HCT116 (cell line): ENCODE data around the gene TEKTIP1.

Experiments
- EGR1 ChIP-seq: IDR thresholded peaks from 2 replicates; pipeline ENCODE4 v1.6.1; 2012; ENCODE audit warnings: low read depth
- EZH2 ChIP-seq: fragments of 200-600 bp; sonication (generic); IDR thresholded peaks from 2 replicates; pipeline ENCODE4 v1.6.1; 2017; ENCODE audit warnings: antibody characterized with exemption, mixed run types
- EZH2phosphoT487 ChIP-seq: fragments of 200-600 bp; IDR thresholded peaks from 2 replicates; pipeline ENCODE4 v1.6.1; 2018; ENCODE audit warnings: antibody characterized with exemption, borderline replicate concordance
- JUND ChIP-seq: IDR thresholded peaks from 2 replicates; pipeline ENCODE4 v1.6.1; 2012
- POLR2A ChIP-seq: IDR thresholded peaks from 2 replicates; pipeline ENCODE4 v1.7.0; 2011; ENCODE audit warnings: borderline replicate concordance; ENCODE audit not compliant: insufficient read depth, insufficient read length; ENCODE audit errors: extremely low read depth
- POLR2AphosphoS5 ChIP-seq: IDR thresholded peaks from 2 replicates; pipeline ENCODE4 v1.6.1; 2011; ENCODE audit warnings: mild to moderate bottlenecking, low read depth, low read length, moderate library complexity
- RAD21 ChIP-seq: IDR thresholded peaks from 2 replicates; pipeline ENCODE4 v1.6.1; 2012; ENCODE audit warnings: low read depth, mild to moderate bottlenecking
- SIN3A ChIP-seq: IDR thresholded peaks from 2 replicates; pipeline ENCODE4 v1.6.1; 2012; ENCODE audit warnings: low read depth
- YY1 ChIP-seq: IDR thresholded peaks from 2 replicates; pipeline ENCODE4 v1.6.1; 2011; ENCODE audit warnings: low read length, low read depth, moderate library complexity, mild to moderate bottlenecking; ENCODE audit not compliant: insufficient replicate concordance; ENCODE audit errors: extremely low read depth
- ZFX ChIP-seq: fragments of 450-650 bp; IDR thresholded peaks from 2 replicates; pipeline ENCODE4 v1.6.1; 2017
- ZNF274 ChIP-seq: fragments of 200-500 bp; sonication (Bioruptor generic); IDR thresholded peaks from 2 replicates; pipeline ENCODE4 v1.6.1; 2014; ENCODE audit warnings: mild to moderate bottlenecking, low read depth, low read length, inconsistent platforms
- TF ChIP-seq, protein P1 (sequence below), 3 experiments: fragments of 200-600 bp in 1 of 3; sonication (generic) in 1 of 3; IDR thresholded peaks in 2 of 3; conservative IDR thresholded peaks in 1 of 3; 2 replicates each; pipeline ENCODE4 v1.5.1; 2012 to 2017; ENCODE audit warnings: low read depth in 2 of 3, low read length in 2 of 3, antibody characterized with exemption in 1 of 3, borderline replicate concordance in 1 of 3, control low read depth in 1 of 3, mild to moderate bottlenecking in 1 of 3, mixed read lengths in 1 of 3, mixed run types in 1 of 3, moderate library complexity in 1 of 3; ENCODE audit not compliant: insufficient read depth in 1 of 3
- TF ChIP-seq, protein P2 (sequence below): IDR thresholded peaks from 2 replicates; pipeline ENCODE4 v1.6.1; 2012; ENCODE audit warnings: low read depth
- TF ChIP-seq, protein P3 (sequence below): IDR thresholded peaks from 2 replicates; pipeline ENCODE4 v1.6.1; 2012

DNA sequence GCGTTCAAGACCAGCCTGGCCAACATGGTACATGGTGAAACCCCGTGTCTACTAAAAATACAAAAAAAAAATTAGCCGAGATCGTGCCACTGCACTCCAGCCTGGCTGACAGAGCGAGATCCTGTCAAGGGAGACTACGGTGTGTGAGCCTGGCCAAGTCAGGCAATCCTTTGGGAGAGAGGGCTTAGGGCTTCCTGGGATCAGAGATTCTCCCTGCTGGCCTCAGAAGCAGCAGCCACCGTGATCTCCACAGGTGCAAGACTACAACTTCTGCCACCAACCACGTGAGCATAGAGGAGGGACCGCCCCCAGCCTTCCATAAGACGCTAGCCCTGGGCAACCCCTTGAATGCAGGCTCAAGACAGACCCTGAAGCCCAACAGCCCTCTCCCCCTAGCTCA is 10.8 kb downstream of the TEKTIP1 start:
- TF ChIP-seq, protein P1, sequence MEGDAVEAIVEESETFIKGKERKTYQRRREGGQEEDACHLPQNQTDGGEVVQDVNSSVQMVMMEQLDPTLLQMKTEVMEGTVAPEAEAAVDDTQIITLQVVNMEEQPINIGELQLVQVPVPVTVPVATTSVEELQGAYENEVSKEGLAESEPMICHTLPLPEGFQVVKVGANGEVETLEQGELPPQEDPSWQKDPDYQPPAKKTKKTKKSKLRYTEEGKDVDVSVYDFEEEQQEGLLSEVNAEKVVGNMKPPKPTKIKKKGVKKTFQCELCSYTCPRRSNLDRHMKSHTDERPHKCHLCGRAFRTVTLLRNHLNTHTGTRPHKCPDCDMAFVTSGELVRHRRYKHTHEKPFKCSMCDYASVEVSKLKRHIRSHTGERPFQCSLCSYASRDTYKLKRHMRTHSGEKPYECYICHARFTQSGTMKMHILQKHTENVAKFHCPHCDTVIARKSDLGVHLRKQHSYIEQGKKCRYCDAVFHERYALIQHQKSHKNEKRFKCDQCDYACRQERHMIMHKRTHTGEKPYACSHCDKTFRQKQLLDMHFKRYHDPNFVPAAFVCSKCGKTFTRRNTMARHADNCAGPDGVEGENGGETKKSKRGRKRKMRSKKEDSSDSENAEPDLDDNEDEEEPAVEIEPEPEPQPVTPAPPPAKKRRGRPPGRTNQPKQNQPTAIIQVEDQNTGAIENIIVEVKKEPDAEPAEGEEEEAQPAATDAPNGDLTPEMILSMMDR (IDR thresholded peaks at IDR 0.05 in 2 of 3, conservative IDR thresholded peaks at IDR 0.05 in 1 of 3; ENCODE audit: borderline replicate concordance in 1 of 3, insufficient read depth in 1 of 3, low read depth in 2 of 3, low read length in 2 of 3): no peak
- TF ChIP-seq SIN3A (no peak), POLR2AphosphoS5 (no peak), RAD21 (no peak), EZH2phosphoT487 (no peak), POLR2A (no peak), EZH2 (no peak), ZFX (no peak), EGR1 (no peak), ZNF274 (no peak), YY1 (no peak), JUND (no peak)
- TF ChIP-seq, protein P2, sequence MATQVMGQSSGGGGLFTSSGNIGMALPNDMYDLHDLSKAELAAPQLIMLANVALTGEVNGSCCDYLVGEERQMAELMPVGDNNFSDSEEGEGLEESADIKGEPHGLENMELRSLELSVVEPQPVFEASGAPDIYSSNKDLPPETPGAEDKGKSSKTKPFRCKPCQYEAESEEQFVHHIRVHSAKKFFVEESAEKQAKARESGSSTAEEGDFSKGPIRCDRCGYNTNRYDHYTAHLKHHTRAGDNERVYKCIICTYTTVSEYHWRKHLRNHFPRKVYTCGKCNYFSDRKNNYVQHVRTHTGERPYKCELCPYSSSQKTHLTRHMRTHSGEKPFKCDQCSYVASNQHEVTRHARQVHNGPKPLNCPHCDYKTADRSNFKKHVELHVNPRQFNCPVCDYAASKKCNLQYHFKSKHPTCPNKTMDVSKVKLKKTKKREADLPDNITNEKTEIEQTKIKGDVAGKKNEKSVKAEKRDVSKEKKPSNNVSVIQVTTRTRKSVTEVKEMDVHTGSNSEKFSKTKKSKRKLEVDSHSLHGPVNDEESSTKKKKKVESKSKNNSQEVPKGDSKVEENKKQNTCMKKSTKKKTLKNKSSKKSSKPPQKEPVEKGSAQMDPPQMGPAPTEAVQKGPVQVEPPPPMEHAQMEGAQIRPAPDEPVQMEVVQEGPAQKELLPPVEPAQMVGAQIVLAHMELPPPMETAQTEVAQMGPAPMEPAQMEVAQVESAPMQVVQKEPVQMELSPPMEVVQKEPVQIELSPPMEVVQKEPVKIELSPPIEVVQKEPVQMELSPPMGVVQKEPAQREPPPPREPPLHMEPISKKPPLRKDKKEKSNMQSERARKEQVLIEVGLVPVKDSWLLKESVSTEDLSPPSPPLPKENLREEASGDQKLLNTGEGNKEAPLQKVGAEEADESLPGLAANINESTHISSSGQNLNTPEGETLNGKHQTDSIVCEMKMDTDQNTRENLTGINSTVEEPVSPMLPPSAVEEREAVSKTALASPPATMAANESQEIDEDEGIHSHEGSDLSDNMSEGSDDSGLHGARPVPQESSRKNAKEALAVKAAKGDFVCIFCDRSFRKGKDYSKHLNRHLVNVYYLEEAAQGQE: no peak
- TF ChIP-seq, protein P3, sequence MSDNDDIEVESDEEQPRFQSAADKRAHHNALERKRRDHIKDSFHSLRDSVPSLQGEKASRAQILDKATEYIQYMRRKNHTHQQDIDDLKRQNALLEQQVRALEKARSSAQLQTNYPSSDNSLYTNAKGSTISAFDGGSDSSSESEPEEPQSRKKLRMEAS: no peak
